Right lobe of liver (tissue), 4 donors: ENCODE results near the gene NEMP2.

Experiments used
- POLR2A ChIP-seq: fragments of 450-650 bp; IDR thresholded peaks from one replicate; pipeline ENCODE4 v1.6.1; 2017; ENCODE audit warnings: antibody characterized with exemption, mild to moderate bottlenecking
- TF ChIP-seq, protein P1 (sequence below), 4 donors: fragments of 200-600 bp in 3 of 4; fragments of 450-650 bp in 1 of 4; IDR thresholded peaks; one replicate each; pipeline versions ENCODE4 v1.5.1 to v1.8.0; 2016 to 2022; ENCODE audit warnings: antibody characterized with exemption in 4 of 4, mild to moderate bottlenecking in 2 of 4
- donor health status: DM: no; HTN: no; CAD: no.
- donor health status: DM: no; HTN: no; CAD: no.
- donor health status: DM: no; HTN: yes; CAD: no.

- TF ChIP-seq, protein P1, sequence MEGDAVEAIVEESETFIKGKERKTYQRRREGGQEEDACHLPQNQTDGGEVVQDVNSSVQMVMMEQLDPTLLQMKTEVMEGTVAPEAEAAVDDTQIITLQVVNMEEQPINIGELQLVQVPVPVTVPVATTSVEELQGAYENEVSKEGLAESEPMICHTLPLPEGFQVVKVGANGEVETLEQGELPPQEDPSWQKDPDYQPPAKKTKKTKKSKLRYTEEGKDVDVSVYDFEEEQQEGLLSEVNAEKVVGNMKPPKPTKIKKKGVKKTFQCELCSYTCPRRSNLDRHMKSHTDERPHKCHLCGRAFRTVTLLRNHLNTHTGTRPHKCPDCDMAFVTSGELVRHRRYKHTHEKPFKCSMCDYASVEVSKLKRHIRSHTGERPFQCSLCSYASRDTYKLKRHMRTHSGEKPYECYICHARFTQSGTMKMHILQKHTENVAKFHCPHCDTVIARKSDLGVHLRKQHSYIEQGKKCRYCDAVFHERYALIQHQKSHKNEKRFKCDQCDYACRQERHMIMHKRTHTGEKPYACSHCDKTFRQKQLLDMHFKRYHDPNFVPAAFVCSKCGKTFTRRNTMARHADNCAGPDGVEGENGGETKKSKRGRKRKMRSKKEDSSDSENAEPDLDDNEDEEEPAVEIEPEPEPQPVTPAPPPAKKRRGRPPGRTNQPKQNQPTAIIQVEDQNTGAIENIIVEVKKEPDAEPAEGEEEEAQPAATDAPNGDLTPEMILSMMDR (IDR thresholded peaks at IDR 0.05) = no peak
- TF ChIP-seq POLR2A = no peak
Observed at GRCh38 chr2:190501231-190501630, 33.3 kb downstream of the NEMP2 start.
